Measurements from ENCODE around the gene TP53TG5.

TP53TG5 gene

DNA sequence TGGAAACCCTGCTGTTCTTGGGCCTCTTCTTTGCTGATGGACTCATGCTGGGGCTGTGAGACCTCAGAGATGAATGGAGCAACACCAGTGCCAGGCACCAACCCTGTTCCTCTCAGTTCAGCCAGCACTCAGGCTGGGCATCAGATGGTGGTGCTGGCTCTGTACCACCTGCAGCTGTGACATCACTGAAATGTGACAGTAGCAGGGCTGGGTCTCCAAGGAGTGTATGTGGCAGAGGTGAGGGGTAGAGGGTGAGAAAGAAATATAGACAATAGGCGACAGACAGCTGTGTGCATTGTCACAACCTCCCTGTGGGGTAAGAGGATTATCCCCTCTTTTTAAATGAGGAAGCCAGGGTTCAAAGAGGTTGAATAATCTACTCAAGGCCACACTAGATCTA lies at the start of gene TP53TG5:
Gene TP53TG5, minus strand, starts transcription at position 135 of the 400 bp plus-strand sequence. Its CDS starts 89 bp downstream, at position 46.
- no peak for DNase-seq

GRCh38 chr20:45427236-45428149 lies 49.4 kb upstream of the TP53TG5 start:
- no peak for DNase-seq

GRCh38 chr20:45426320-45427016 lies 48.3 kb upstream of the TP53TG5 start:
- no peak for DNase-seq

DNA sequence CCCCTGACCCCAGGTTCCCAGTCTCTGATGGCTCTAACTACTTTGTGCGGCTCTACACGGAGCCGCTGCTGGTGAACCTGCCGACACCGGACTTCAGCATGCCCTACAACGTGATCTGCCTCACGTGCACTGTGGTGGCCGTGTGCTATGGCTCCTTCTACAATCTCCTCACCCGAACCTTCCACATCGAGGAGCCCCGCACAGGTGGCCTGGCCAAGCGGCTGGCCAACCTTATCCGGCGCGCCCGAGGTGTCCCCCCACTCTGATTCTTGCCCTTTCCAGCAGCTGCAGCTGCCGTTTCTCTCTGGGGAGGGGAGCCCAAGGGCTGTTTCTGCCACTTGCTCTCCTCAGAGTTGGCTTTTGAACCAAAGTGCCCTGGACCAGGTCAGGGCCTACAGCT lies 47.4 kb upstream of the TP53TG5 start:
- no peak for DNase-seq

- DNase-seq, result no peak
Measured at GRCh38 chr20:45423700-45424099, 45.6 kb upstream of the TP53TG5 start.

DNA sequence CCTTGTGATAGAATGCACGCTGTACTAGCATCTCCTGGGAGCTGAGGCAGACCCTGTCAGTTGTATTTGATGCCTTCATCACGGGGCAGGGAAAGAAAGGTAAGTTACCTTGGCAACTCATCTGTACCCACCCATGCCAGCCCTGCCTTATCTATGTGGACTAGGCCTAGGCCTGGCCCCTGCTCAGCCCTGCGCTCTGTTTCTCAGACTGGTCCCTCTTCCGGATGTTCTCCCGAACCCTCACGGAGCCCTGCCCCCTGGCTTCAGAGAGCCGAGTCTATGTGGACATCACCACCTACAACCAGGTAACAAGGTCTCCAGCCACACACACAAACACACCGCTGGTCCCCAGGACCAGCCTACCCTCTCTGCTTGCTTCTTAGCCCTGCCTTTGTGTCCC lies 42.0 kb upstream of the TP53TG5 start:
- DNase-seq, result no peak

GRCh38 chr20:45419188-45420091 lies 41.3 kb upstream of the TP53TG5 start:
- peak; percentile 94 for DNase-seq

DNA sequence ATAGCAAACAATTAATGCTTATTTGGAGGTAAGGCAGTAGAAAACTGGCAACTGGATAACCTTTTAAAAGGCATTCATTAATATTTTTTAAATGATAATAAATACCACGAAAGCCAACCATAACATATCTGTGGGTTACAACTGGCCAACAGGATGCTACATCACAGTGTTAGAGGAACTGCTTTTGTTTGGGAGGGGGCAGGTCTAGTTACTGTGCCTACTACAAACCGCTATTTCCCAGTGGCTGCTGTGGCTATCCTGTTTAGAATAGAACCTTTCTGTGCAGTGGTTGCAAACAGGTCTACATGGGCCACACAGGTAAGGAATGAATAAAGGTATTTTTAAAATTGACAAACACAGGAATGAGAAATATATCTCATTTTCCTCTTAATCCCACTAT lies 38.8 kb upstream of the TP53TG5 start:
- DNase-seq, result no peak

GRCh38 chr20:45415822-45416637 lies 37.9 kb upstream of the TP53TG5 start, which contains the start of gene PIGT:
Gene PIGT (plus strand): TSS chr20:45416141. CDS start chr20:45416157, 16 bp downstream.
- peak; percentile 83 for DNase-seq

GRCh38 chr20:45413479-45413878 lies 35.4 kb upstream of the TP53TG5 start:
- DNase-seq, result no peak

DNA sequence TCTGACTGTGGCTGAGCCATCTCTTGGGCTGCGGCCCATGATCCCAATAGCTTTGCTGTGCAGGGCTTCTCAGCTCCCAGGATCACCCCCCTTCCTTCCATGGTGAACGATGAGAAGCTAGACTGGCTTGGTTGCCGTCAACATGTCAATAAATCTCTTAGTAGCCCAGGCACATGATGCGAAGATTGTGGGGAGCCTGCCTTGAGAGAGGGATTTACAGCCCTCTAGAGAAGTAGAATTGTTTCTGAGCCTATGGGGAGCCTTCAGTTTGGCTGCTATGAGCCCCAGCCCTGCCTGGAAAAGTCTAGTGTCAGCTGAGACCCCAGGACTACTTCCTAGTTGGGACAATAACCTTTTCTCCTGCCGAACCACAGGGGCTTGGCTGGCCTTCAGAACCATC lies 34.5 kb upstream of the TP53TG5 start:
- DNase-seq, result no peak

GRCh38 chr20:45410887-45411286 lies 32.8 kb upstream of the TP53TG5 start:
- no peak for DNase-seq

DNA sequence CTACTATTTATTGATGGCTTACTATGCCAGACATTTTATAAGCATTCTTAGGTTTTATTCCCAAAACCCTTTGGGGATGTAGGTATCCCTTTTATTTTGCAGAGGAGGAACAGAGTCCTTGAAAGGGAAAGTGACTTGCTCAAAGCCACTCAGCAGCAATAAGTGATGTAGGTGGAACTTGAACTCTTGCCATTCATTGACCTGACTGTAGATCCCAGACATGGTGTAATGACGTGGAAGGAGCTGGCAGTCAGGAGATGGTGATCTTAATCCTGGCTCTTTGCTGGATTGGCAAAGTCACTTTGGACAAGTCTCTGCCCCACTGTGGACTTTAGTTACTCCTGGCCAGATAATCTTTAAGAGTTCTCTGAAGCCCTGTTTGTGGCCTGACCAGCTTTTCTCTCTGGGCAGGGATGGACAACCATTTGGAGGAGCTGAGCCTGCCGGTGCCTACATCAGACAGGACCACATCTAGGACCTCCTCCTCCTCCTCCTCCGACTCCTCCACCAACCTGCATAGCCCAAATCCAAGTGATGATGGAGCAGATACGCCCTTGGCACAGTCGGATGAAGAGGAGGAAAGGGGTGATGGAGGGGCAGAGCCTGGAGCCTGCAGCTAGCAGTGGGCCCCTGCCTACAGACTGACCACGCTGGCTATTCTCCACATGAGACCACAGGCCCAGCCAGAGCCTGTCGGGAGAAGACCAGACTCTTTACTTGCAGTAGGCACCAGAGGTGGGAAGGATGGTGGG lies 31.6 kb upstream of the TP53TG5 start:
- DNase-seq, result no peak

DNA sequence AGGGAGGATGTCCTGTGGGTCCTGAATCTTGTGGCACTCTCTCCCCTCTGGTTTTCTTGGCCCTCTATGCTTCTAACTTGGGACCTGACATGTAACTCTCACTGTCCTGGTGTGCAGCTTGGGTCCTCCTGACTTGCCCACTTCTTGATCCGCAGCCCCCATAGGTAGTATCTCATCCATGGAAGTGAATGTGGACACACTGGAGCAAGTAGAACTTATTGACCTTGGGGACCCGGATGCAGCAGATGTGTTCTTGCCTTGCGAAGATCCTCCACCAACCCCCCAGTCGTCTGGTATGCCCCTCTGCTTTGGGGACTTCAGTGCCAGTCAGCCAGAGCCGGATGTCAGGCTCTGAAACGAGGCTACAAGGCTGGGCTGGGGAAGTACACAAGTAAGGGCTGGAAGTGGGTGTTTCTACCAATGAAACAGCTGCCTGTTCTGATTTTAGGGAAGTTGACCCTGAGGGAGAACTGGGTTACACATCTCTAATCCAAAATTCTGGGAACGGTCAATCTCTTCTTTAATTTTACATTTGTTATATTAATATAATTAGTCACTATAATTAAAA lies 30.6 kb upstream of the TP53TG5 start:
- no peak for DNase-seq

DNA sequence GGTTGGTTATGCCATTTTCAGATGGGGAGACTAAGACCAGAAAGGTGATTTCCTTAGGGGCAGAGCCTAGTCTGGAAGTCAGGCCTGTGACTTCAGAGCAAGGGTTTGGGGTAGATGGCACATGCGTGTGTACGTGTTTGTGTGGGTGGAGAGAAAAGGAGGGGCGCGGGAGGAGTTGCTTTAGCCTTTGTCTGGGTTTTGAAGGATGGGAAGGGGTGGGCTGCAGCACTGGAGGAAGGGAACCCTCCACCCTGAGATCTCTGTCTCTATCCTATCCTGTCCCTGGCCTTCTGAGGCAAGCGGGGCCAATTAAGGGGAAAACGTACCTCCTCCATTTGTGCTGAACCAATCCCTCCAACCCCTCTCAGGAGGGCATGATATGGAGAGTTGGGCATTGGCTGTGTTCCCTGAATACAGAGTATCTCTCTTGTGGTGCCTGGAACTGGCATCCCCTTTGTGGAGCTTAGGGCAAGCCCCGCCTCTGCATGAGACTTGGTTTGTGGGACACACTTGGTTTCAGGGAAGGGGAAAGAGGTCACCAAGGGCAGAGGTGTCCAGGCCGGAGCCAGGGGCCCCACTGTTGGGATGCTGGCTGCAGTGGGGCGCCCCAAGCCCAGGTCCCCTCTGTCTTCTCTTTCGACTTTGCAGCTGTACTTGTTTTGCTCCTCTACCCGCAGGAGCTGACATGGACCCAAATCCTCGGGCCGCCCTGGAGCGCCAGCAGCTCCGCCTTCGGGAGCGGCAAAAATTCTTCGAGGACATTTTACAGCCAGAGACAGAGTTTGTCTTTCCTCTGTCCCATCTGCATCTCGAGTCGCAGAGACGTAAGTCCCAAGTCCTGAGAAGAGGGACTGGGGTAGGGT lies 29.9 kb upstream of the TP53TG5 start, which contains the start of gene DBNDD2:
Gene DBNDD2, plus strand, starts transcription at position 507 of the 863 bp plus-strand sequence. Its CDS starts 179 bp downstream, at position 686.
- no peak for DNase-seq

DNA sequence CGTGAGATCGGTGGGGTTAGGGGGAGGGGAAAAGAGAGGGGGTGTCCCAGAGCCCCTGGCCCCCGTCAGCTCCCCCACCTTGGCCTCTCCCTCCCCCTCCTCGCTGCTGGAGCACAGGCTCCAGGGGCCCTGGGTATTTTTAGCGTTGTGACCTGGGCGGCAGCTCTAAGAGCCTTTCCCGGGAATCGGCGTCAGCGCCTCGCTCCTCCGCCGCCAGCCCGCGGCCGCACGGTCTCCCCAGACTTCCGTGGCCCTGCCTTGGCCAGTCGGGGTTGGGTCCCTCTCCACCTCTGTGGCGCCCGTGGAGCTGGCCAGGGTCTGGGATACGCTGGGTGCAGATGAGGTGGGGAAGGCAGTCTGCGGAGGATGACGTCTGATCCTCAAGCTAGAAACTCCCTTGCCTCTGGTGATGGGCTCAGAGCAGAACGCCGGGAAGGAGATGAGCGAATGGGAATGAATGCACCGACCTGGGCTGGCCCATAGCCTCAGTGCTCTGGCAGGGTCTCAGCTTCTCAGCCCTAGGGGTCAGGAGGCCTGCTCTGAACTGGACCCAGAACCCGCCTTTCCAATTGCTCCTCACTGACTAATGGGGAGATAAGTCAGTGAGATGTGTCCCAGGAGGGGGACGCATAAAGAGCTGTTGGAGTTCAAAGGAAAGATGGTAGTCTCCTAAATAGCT lies 29.1 kb upstream of the TP53TG5 start:
- DNase-seq, result no peak

GRCh38 chr20:45406260-45407066 lies 28.3 kb upstream of the TP53TG5 start:
- peak; percentile 46 for DNase-seq

DNA sequence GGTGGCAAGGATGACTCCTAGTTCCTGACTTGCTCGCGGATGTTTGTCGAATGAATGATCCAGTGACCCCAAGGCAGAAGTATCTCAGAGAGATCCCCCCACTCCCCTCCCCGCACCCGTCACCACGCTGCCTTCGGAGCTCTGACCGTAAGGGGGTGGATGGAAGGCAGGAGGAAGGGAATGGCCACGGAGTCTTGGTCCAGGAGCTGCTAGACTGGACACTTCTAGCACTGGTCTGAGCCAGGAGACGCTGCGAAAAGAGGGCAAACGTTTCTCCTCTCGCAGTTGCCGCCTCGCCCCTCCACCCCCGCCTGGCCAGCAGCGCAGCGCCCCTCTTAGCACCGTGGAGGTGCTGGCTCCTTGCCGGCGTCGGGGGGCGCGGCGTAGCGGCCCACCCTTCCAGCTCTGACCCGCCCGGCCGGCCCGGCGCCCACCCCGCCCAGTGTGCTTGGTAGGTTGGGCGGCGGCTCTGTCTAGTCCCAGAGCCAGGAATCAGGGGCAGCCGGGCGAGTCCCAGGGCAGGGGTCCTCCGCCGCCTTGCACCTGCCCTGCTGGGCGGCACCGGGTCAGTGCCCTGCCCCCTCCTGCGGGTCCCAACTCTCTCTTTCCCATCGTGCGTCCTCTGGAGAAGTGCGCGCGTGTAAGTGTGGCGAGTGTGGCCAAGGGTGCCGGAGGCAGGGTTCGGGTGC lies 27.6 kb upstream of the TP53TG5 start:
- no peak for DNase-seq
